Activated T-cell treated with anti-CD3 and anti-CD28 coated beads, Interleukin-2, amount 50 U/mL, for 48 hours (primary cell): ENCODE data around the gene DENND6B.
A peak's percentile ranks its signal among the peaks of the same experiment; 100 is the strongest.
"Not testable (repeated sequence)": the region's sequence is repeated elsewhere in the genome, so short reads cannot be mapped to it uniquely, and the experiment has no call there.

ENCODE experiments used
- DNase-seq, 2 experiments: peaks; one replicate each; pipeline ENCODE4 v3.0.0-alpha.2; 2020

DENND6B gene, protein sequence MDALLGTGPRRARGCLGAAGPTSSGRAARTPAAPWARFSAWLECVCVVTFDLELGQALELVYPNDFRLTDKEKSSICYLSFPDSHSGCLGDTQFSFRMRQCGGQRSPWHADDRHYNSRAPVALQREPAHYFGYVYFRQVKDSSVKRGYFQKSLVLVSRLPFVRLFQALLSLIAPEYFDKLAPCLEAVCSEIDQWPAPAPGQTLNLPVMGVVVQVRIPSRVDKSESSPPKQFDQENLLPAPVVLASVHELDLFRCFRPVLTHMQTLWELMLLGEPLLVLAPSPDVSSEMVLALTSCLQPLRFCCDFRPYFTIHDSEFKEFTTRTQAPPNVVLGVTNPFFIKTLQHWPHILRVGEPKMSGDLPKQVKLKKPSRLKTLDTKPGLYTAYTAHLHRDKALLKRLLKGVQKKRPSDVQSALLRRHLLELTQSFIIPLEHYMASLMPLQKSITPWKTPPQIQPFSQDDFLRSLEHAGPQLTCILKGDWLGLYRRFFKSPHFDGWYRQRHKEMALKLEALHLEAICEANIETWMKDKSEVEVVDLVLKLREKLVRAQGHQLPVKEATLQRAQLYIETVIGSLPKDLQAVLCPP

DNA sequence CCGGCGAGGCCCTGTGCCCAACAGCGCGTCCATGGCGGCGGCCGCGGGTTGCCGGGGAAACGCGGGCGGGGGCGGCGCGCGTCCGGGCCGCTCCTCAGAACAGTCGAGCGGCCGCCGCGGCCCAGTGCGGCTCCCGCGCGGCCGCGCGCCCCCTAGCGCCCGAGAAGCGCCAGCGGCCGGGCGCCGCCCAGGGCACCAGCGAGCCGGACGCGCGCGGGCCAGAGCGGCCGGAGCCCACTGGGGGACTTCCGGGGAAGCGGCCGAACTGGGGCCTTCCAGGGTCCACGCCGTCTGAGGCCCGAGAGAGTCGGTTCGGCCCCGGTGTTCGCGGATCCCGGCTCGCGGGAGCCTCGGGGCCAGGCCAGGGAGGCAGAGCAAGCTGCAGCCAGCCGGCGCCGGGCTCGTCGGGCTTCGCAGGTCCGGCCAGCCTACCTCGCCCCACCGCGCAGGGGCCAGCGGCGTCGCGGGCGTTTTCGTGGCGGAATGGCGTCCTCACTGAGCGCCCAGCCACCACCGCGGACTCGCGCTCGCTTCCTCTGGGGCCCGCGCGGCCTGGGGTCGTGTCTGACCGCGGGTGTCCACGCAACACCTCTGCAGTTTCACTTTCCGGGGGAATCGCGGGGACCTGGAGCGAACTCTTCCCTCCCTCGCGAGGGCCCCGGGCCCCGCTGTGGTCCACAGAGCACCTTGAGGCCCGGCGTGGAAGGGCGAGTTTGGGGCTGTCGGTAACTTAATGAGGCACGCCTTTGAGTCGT is at the start of gene DENND6B:
TSS of gene DENND6B (minus strand) at position 57 of the 755 bp plus-strand sequence. CDS start at position 33, 24 bp downstream.
- peak; percentile 77 to 83 for DNase-seq

DNA sequence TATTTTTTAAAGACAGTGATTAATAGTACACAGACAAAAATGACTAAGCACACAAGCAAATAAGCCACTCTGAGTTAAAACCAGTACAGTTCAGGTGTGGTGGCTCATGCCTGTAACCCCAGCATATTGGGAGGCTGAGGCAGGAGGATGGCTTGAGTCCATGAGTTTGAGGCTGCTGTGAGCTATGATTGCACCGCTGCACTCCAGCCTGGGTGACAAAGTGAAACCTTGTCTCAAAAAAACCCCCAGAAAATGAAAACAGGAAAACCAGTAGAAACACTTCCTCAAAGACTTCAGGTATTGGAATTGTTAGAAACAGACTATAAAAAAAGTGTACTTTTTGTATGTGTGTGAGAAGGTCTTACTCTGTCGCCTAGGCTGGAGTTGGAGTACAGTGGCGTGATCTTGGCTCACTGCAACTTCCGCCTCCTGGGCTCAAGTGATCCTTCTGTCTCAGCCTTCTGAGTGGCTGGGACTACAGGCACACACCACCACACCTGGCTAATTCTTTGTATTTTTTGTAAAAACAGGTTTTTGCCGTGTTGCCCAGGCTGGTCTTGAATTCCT is 49.4 kb upstream of the DENND6B start:
- no peak for DNase-seq

DNA sequence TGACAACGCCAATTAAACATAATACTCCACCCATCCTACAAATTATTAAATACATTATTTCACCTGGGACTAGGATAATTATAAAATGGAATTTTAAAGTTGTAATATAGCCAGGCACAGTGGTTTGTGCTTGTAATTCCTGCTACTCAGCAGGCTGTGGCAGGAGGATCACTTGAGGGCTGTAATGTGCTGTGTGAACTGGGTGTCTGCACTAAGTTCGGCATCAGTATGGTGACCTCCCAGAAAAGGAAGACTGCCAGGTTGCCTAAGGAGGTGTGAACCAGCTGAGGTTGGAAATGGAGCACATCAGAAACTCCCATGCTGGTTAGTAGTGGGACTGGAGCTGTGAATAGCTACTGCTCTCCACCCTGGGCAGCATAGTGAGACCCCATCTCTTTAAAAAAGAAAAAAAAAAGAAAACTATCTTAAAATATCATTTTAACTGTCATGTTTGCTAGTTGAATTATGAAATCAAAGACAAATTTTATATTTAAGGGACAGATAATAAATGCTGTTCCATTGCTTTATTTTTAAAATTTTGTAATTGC is 44.4 kb upstream of the DENND6B start:
- no peak for DNase-seq

DNA sequence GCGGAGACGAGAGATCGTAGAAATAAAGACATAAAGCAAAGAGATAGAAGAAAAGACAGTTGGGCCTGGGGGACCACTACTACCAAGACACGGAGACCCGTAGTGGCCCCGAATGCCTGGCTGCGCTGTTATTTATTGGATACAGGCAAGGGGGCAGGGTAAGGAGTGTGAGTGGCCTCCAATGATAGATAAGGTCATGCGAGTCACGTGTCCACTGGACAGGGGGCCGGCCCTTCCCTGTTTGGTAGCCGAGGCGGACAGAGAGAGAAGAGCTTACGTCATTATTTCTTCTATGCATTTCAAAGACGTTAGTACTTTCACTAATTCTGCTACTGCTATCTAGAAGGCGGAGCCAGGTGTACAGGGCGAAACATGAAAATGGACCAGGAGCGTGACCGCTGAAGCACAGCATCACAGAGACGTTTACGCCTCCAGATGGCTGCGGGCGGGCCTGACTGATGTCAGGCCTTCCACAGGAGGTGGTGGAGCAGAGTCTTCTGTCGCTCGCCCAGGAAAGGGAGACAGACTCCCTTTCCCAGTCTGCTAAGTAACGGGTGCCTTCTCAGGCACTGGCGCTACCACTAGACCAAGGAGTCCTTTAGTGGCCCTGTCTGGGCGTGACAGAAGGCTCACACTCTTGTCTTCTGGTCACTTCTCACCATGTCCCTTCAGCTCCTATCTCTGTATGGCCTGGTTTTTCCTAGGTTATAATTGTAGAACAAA is 41.1 kb upstream of the DENND6B start:
- DNase-seq = no peak

DNA sequence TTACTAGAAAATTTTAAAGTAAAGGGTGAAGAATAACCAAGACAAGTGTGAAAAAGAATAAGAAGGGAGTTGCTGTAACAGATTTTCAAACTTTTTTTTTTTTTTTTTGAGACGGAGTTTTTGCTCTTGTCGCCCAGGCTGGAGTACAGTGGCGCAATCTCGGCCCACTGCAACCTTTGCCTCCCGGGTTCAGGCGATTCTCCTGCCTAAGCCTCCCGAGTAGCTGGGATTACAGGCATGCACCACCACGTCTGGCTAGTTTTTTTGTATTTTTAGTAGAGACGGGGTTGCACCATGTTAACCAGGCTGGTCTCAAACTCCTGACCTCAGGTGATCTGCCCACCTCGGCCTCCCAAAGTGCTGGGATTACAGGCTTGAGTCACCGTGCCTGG is 37.0 kb upstream of the DENND6B start:
- DNase-seq = not testable (repeated sequence)

DNA sequence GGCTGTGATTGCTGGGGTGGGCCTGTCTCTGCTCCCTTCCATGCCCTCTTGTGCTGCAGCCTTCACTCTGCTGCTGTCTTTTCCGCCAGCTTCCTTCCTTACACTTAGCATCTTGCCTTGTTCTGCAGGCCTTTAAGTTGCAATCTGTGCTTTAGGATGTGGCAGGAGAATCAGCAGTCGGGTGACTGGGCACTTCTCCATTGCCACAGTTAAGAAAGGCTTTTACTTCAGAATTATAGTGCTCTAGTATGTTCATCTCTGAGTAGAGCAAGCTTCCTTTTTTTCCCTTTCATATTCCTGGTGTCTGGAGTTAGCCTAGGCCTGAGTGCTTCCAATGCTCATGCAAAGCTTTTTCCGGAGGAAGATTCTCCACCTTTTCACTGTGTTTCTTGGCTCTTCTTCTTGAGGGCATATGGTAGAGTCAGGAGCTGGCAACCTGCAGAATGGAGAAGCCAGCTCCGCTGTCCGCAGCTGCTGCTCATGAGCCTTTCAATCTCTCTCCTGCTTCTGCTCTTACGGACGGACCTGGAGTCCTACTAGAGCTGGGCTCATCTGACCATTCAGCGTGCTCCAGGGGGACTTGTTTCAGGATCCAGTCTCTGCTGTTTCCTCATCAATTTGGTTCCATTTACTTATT is 36.5 kb upstream of the DENND6B start:
- DNase-seq = no peak

DNA sequence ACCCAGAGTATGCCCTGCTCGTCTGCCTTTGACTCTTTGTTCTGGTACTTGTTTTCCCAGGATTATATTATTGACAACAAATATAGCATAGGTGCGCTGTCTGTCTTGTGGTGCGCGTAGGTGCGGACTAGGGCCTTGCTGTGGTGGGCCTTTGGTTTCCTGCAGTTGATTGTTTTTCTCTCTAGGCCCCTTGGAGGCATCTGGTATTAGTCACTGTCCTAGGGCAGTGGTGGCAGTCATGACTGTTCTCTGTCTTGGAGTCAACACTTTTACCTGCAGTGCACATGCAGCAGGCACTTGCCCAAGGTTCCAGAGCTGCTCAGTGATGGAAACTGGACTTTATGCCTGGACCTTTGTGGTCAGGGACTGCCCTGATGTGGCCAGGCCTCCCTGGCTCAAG is 34.9 kb upstream of the DENND6B start:
- DNase-seq = peak; percentile 45 to 47

DNA sequence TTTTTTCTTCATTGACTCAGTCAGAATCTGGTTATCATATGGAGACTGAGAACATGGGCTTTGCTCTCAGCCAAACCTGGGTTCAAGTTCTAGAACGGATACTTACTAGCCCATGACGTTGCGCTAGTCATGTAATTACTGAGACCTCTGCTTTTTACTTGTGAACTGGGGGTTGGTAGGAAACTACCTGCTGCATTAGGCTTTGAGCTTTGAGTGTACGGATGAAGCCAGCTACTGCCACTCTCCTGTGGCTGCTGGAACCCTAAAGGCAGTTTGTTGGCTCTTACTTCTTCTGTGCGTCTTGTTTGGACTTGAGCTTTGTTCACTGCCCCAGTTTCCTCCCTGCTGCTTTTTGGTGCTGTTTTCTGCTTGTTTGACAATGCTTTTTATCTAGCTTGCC is 34.4 kb upstream of the DENND6B start:
- DNase-seq = no peak

DNA sequence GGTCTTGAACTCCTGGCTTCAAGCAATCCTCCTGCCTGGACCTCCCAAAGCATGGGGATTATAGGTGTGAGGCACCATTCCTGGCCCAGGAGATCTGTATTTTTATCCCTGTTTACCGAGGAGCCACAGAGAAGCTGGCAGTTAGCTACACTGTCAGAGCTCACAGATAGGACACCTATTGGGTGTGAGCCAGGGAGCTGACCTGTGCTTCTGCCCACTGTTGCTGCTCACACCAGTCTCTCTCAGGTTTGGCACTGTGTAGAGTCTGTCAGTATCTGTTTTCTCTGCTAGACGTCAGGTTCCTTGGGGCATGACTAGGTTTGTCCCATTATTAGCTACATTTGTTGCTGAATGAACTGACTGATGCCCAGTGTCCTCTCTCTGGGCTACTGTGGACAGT is 33.8 kb upstream of the DENND6B start:
- no peak for DNase-seq

DNA sequence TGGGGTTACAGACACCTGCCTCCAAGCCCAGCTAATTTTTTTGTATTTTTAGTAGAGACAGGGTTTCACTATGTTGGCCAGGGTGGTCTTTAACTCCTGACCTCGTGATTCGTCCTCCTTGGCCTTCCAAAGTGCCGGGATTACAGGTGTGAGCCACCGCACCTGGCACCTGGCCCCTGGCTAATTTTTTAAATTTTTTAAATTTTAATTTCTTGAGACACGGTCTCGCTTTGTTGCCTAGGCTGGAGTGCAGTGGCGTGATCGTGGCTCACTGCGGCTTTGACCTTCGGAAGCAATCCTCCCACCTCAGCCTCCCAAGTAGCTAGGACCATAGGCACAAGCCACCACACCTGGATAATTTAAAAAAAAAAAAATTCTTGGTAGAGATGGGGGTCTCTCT is 30.9 kb upstream of the DENND6B start:
- no peak for DNase-seq

DNA sequence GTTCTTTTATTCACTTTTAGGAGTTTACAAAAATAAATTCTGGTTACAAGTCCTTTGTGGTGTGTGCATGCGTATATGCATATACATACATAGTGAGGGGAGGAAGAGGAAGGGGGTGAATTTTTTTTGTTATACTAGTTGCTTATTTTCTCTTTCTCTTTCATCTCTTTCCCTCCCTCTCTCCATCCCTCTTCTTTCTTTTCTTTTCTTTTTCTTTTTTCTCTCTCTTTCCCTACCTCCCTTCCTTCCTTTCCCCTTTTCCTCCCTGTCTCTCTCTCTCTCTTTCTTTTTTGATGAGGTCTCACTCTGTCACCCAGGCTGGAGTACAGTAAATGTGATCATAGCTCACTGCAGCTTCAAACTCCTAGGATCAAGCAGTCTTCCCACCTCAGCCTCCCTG is 30.4 kb upstream of the DENND6B start:
- no peak for DNase-seq

DNA sequence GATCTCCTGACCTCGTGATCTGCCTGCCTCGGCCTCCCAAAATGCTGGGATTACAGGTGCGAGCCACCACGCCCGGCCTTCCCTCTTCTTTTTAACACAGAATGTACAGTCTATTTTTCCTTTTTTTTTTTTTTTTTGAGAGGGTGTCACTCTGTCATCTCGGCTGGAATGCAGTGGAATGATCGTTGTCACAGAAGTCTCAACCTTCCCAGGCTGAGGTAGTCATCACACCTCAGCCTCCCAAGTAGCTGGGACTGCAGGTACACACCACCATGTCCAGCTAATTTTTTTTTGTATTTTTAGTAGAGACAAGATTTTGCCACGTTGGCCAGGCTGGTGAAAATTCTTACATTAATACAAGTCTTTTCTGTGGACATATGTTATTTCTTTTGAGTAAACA is 29.4 kb upstream of the DENND6B start:
- no peak for DNase-seq

DNA sequence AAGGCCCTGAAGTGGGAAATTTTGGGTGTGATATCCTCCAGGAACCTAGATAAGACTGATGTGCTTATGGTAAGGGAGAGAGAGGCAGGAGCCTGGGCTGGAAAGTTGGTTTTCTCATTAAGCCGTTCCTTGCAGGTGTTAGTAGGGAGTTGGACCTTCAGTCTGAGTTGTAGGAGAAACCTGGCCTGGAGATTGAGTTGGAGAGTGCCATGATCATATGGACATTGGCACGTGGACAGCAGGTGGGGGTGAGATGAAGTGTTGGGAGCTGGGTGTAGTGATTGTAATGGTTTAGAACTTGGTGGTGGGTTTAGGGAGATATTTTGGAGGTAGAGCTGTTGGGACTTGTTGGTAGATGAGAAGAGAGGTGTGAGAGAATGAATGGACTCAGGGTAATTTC is 21.2 kb upstream of the DENND6B start:
- no peak for DNase-seq

DNA sequence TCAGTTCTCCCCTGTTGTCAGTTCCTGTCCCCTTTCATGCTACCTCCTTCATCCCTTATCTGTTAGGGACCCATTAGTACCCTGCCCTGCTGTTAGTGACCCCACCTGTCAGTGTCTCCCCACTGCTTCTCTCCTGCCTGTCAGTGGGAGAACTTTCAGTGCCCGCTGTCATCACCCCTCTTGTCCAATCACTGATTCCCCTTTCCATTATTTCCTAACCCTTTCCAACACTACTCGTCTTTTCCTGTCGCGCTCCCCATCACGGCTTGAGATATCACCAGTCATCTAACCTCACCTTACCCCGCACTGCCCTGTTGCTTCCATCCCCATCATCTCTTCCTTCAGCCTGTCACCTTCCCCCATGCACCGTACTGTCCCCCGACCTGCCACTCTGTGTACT is 20.3 kb upstream of the DENND6B start:
- DNase-seq = no peak

DNA sequence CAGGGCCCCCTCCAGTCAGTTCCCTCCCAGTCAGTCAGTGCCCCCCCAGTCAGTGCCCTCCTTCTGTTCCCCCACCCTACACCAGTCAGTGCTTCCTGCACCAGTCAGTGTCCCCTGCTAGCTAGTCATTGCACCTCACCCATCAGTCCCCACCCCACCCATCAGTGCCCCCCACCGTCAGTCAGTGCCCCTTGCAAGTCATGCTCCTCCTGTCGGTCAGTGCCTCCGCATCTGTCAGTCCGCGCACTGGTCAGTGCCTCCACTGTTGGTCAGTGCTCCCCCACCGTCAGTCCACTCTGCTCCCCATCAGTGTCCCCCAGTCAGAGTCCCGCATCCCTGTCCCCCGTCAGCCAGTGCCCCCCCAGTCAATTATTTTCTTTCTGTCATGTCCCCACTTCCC is 19.7 kb upstream of the DENND6B start:
- DNase-seq = no peak

DNA sequence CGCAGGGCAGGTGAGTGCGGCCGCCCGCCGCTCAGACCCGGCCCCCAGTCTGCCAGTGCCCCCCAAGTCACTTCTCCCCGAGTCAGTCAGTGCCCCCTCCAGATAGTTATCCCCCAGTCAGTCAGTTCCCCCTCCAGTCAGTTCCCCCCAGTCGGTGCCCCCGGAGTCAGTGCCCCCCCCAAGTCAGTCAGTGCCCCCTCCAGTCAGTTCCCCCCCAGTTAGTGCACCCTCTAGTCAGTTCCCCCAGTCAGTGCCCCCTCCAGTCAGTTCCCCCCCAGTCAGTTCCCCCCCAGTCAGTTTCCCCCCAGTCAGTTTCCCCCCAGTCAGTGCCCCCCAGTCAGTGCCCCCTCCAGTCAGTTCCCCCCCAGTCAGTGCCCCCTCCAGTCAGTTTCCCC is 16.7 kb upstream of the DENND6B start:
- DNase-seq = no peak

DNA sequence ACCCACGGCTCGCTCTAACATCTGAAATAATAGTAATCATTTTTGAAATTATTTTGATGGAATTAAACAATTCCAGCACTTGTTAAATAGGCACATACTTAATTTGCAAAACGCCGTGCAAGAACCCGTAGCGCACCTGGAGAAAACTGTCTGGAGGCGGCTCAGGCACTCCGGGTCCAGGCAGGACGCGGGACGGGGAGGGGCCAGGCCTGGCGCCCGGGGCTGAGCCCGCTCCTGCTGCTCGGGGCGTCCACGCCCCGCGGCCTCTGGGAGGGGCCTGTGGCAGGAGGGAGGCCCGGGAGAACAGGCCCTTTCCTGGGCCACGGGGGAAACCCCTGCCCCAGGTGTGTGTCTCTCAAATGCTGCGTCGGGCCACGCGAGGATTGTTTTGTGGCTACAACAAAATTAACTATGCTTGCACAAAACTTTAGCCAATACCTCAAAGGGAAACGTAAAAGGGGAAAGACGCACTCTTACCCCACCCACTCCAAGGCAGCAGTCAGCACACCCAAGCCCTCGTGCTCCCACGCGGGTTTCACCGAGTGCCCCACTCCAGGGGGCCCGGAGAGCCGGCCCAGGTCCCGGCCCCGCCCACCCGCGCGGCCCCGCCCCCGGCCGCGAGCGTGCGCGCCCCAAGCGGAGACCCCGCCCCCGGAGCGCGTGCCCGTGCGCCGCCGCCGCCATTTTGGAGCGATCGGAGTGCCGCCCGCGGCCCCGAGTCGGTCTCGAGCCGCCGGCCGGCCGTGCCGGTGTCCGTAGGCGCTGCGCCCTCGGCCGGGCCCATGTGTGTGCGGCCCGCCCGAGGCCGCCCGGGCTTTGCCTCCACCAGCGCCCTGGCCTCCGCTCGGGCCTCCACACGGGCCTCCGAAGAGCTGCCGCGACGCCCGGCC is 16.1 kb upstream of the DENND6B start, which contains the start of gene PPP6R2:
TSS of gene PPP6R2 (plus strand) at position 677 of the 890 bp plus-strand sequence. CDS start 50,582 bp downstream, outside the sequence.
- DNase-seq = peak; percentile 94 to 95

DNA sequence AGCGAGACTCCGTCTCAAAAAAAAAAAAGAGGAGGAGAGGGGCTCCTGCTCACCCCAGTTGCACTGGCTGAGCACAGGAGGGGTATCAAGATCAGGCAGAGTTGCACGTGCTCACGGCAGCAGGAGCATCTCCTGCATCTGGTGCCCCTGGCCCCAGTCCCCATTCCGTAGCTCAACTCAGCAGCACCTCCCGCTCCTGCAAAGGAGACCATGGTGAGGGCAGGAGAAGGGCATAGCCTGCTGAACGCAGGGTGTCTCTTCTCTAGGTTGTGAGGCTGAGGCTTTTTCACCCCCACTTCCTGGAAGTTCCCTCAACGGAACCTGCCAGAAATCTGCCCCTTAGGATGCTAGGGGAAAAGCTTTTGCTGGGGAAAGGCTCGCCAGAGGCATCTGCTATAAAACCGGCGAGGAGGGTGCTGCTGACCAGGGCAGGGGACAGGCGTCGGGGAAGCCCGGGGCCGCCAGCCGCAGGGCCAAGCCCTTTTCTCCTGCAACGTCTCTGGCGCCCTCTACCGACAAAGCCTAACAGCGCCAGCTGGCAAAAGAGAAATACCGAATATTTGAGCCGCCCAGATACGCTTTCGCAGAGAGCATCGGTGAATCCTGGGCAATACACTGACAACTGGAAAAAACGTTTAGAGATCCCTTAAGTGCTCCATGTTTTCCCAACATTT is 15.3 kb upstream of the DENND6B start:
- peak; percentile 93 to 94 for DNase-seq

DNA sequence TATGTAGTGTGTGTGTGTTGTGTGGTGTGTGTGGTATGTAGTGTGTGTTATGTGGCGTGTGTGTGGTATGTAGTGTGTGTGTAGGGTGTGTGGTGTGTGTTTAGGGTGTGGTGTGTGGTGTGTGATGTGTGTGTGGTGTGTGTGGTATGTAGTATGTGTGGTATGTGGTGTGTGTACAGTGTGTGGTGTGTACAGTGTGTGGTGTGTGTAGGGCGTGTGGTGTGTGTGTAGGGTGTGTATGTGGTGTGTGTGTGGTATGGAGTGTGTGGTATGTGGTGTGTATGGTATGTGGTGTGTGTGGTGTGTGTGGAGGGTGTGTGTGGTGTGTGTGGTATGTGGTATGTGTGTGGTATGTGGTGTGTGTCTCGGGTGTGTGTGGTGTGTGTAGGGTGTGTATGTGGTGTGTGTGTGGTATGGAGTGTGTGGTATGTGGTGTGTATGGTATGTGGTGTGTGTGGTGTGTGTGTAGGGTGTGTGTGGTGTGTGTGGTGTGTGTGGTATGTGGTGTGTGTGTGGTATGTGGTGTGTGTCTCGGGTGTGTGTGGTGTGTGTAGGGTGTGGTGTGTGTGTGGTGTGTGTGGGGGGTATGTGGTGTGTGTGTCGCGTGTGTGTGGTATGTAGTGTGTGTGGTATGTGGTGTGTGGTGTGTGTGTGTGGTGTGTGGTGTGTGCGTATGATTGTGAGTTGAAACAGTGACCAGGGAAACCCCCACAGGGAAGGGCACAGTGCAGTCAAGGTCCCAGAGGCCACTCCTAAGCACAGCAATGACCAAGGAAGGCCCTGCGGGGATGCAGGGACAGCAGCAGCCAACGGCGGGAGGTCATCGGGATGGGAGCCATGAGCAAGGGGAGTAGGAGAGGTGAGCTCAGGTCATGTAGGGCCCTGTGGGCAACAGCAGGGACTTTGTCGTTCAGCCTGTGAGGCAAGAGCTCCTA is 13.4 kb upstream of the DENND6B start:
- peak; percentile 32 to 39 for DNase-seq
